ENCODE measurements around the gene IQCH.
"Not testable (repeated sequence)": the region's sequence is repeated elsewhere in the genome, so short reads cannot be mapped to it uniquely, and the experiment has no call there.

IQCH gene

DNA sequence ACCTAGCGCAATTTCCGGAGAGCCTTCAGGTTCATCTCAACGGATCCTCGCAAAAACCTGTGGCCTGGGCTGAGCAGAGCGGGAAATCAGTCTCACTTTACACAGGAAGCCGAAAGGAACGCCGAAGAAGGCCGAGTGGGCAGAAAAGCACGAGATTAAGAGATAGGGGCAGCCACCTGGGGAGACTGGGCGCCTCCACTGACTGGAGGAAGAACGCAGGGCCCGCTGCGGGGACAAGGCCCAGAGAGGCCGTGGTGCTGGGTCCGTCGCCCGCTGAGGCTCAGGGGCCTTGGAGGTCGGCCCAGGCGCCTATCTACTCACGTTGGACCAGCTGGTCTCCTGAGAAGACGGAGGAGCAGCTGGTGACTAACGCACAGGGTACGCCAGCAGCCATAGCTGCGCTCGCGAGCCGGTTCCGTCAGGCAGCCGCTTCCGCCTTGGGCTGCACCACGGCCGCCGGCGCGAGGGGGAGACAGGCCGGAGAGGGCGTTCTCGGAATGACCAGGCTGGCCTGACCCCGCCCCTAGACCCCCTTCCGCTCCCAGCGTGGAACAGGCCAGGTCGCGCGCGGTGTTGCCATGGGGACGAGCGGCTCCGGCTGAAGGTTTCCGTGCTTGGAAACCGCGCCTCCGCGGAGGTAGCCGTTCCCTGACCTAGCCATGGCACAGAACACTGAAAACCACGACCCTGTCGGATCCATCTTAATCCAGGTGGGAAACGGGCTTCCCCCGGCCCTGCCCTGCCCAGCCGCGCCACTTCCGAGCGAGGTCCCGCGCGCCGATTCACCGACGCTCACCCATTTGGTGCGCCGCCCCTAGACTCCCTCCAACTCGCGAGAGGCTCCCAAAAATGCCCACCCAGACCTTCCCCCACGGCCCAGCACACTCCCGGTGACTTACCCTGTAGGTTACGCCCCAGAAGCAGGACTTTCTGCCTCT is at the start of gene IQCH, which contains the start of gene AAGAB:
Gene IQCH (plus strand): TSS at position 549 of the 938 bp plus-strand sequence. CDS start 111 bp downstream, at position 660.
Gene AAGAB (minus strand): TSS at position 424 of the 938 bp plus-strand sequence. CDS start 30 bp downstream, at position 394.
- peak; percentile 97 for DNase-seq

- DNase-seq = no peak
Observed at GRCh38 chr15:67207555-67208207, 46.9 kb upstream of the IQCH start.

GRCh38 chr15:67208396-67208795 is 46.2 kb upstream of the IQCH start:
- no peak for DNase-seq

GRCh38 chr15:67210555-67211168 is 43.9 kb upstream of the IQCH start:
- DNase-seq = no peak

- no peak for DNase-seq
Observed at GRCh38 chr15:67212684-67213367, 41.8 kb upstream of the IQCH start.

- DNase-seq = no peak
Observed at GRCh38 chr15:67215102-67215501, 39.5 kb upstream of the IQCH start.

- DNase-seq = no peak
Observed at GRCh38 chr15:67216859-67217258, 37.7 kb upstream of the IQCH start.

DNA sequence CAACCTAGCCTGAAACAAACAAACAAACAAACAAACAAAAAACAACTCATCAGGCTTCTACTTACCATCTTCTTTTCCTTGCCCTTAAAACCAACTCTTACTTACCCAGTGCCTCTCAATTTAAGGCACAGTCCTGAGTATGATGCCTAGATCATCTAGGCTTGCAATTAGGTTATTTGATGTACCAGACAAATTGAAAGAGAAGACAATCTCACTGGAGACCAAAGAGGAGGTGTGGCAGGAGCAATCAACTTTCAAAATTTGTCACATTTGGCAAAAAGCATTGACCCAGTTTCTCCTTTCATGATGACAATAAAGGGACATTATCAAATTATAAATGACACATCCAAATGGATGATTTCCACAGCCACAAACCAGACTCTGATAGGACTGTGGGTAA is 36.2 kb upstream of the IQCH start:
- DNase-seq = no peak

DNA sequence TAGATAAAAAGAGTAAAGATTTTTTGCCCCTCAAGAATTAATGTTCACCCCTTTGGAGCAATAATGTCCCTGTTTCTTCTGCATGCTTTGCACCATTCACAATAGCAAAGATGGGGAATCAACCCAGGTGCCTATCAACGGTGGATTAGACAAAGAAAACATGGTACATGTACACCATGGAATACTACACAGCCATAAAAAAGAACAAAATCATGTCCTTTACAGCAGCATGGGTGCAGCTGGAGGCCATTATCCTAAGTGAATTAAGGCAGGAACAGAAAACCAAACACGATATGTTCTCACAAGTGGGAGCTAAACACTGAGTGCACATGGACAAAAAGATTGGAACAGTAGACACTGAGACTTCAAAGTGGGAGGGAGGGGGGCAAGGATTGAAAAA is 35.3 kb upstream of the IQCH start:
- no peak for DNase-seq

- no peak for DNase-seq
Observed at GRCh38 chr15:67224889-67225288, 29.7 kb upstream of the IQCH start.

DNA sequence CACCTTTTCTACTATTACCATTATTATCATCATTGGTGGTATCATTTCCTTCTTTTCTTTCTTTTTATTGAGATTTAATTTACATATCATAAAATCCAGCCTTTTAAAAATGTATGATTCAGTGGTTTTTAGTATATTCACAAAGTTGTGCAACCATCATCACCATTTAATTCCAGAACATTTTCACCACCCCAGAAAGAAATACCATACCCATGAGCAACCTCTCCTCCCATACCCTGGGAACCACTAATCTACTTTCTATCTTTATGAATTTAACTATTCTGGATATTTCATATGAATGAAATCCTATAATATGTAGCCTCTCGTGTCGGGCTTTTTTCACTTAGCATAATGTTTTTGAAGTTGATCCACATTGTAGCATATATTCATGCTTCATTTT is 29.2 kb upstream of the IQCH start:
- no peak for DNase-seq

DNA sequence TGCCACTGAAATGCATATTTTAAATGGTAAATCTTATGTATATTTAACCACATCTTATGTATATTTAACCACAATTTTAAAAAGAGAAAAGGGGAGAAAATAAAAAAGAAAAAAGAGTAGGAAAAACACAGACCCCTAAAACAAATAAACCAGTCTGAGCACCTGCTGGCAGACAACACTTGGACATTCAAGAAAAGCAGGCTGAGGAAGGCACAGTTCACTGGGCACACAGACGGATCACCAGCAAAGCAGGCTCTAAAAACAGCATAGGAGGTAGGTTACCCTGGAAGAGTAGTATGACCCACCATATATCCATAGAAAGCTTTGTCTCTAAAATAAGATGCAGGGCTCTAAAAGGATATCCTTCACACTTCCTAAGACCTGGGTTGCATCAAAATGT is 27.2 kb upstream of the IQCH start:
- DNase-seq = no peak

DNA sequence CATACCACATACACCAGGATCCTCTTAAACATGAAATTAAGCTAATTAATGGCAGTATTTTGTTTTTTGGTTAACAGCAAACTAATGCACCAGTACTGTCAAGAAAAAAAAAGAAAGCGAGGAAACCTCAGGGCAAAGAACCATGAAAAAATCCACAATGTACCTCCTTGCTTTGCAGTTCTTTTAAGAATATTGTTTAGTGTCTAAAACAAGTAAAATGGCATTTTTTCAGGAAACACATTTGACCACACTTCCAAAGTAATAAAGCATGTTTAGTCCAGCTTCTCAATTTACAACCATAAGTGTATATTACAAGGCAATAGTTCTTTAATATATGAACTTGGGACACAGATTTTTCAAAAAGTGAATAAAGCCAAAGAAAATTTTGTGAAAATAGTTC is 26.7 kb upstream of the IQCH start:
- DNase-seq = no peak

GRCh38 chr15:67228286-67228685 is 26.3 kb upstream of the IQCH start:
- DNase-seq = no peak

DNA sequence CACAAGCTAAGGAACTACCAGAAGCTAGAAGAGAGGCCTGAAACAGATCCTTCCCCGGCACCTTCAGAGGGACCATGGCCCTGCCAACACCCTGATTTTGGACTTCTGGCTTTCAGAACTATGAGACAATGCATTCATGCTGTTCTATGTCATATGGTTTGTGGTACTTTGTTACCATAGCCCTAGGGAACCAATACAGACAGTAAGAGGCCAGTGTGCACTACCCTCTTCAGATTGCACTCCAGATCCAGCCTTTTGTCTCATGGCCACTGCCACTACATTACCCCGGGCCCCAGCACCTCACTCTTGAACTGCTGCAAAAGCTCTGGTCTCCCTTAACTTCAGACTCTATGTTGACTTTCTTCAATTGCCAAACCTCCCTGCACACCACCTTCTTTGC is 24.1 kb upstream of the IQCH start:
- DNase-seq = no peak

GRCh38 chr15:67232591-67232990 is 22.0 kb upstream of the IQCH start:
- DNase-seq = no peak

DNA sequence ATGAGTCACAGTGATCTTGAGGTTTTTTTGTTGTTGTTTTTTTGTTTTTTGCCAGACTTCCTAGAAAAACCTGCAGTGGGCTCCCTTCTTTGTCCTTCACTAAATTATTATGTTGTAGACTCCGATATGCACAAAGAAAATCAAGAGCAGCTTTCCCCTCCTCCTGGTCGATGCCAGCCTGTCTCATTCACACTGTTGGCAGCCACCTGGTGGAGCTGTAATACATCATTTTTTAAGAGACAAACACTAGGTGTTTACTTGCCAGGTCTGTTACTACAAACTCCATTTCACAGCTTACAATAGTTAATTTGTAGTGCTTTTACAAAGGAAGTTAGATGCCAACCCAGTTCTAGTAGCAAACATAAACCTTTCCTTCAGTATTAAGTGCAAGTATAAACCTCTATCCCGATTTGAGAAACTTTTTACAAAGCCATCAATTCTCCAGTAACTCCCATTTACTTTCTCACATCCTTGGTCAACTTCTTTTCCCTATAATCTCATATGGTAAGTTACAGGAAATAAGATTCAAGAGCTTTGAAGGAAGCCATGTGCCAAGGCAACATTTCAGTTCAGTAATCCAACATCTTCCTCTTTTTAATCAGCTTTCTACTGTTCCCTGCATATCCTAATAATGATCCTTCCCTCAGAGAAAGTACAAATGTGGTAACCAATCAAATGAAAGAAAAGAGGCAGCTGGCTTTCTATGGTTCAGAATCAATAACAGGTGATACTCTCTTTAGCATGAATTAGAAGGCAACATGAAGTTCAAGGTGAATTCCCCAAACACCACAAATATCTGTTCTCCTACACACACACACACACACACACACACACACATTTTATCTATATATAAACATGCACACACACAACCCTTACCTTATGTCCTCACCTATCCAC is 14.1 kb upstream of the IQCH start:
- DNase-seq = no peak

DNA sequence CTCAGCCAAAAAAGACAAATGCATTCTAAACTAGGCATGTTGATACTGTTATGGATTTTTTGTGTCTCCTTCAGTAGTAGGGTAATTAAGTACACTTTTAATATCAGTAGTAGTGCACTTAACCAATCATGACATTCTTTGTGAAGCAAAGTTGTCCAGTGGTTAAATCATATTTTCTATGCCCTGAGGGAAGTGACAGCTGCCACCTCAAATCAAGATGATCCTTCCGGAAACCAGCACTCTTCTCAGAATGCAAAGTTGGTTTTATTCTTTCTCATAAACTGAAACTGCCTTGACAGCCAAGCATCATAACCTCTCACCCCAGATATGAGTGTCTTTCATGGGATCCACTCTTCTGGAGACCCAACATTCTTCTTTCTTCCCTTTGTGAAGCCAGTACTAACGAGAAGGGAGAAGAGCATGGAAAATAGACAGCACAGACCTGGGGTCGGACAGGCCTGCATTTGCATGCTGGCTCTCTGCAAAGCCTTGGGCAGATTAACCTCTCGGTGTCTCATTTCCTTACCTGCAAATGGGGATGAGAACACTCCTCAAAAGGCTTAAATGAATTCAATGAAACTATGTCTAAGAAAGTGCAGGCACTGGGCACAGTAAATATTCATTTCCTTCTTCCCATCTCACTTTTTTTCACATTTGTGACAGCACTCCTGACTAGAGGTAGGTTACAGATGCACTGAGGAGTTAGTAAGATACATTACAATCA is 13.3 kb upstream of the IQCH start:
- DNase-seq = no peak

- no peak for DNase-seq
Observed at GRCh38 chr15:67242708-67243111, 11.9 kb upstream of the IQCH start.

DNA sequence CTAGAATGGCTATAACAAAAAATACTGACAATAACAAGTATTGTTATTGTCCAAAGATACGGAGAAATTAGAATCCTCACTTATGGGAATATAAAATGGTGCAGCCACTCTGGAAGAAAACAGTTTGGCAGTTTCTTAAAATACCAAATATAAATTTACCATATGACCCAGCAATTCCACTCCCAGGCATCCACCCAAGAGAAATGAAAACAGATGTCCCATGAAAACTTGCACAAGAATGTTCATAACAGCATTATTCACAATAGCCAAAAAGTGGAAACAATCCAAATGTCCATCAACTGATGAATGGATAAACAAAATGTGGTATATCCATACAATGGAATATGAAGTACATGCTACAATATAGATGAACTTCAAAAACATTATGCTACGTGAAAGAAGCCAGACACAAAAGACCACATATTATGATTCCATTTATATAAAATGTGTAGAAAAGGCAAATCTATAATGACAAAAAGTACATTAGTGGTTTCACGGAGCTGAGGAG is 9.6 kb upstream of the IQCH start:
- no peak for DNase-seq

DNA sequence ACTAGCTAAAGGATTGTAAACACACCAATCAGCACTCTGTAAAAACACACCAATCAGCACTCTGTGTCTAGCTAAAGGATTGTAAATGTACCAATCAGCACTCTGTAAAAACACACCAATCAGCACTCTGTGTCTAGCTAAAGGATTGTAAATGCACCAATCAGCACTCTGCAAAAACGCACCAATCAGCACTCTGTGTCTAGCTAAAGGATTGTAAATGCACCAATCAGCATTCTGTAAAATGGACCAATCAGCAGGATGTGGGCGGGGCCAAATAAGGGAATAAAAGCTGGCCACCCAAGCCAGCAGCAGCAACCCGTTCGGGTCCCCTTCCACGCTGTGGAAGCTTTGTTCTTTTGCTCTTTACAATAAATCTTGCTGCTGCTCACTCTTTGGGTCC is 8.0 kb upstream of the IQCH start:
- not testable (repeated sequence) for DNase-seq
